SH-SY5Y (cell line): ENCODE data around the gene JAKMIP1.

ENCODE experiments used
- GATA2 ChIP-seq: IDR thresholded peaks from 2 replicates; pipeline ENCODE4 v1.6.1; 2011; ENCODE audit warnings: mild to moderate bottlenecking, low read depth, low read length
- GATA3 ChIP-seq: IDR thresholded peaks from 2 replicates; pipeline ENCODE4 v1.6.1; 2011; ENCODE audit warnings: low read depth, mild to moderate bottlenecking, low read length, moderate library complexity

- TF ChIP-seq GATA2 (no peak), GATA3 (no peak)
Observed at GRCh38 chr4:6065934-6066590, 134.3 kb downstream of the JAKMIP1 start.
